Activated T-helper 1 cell treated with anti-CD3 and anti-CD28 coated beads, Interleukin-12 subunit alpha, Interleukin-12 subunit beta, Interleukin-2, Interleukin-4 antibody, amounts not matched to agents 30 ng/mL and 10 ng/mL and 1 ng/mL, durations not matched to agents 14 hours and 24 hours and 36 hours (primary cell): ENCODE results near the gene GJB5. TPM values are rescaled to one million over a fixed set of nuclear protein-coding genes. Genes with fewer than 3 reads are reported as not detected.
"Not testable (repeated sequence)": the region's sequence is repeated elsewhere in the genome, so short reads cannot be mapped to it uniquely, and the experiment has no call there.

Source experiments
- DNase-seq: peaks from one replicate; pipeline ENCODE4 v3.0.0; 2021; ENCODE audit warnings: low spot score
- H3K27ac Mint-ChIP-seq: one replicate; pipeline ENCODE4 v1.8.0; 2021; ENCODE audit warnings: mild to moderate bottlenecking, mixed read lengths
- H3K27me3 Mint-ChIP-seq: one replicate; pipeline ENCODE4 v1.8.0; 2022; ENCODE audit warnings: mild to moderate bottlenecking, moderate library complexity, mixed read lengths; ENCODE audit not compliant: insufficient read depth
- H3K36me3 Mint-ChIP-seq: one replicate; pipeline ENCODE4 v1.8.0; 2021; ENCODE audit warnings: low read depth, mixed read lengths
- H3K4me1 Mint-ChIP-seq: one replicate; pipeline ENCODE4 v1.8.0; 2021; ENCODE audit warnings: low read depth, mixed read lengths
- H3K4me3 Mint-ChIP-seq: one replicate; pipeline ENCODE4 v1.8.0; 2021; ENCODE audit warnings: mild to moderate bottlenecking, moderate library complexity, mixed read lengths
- H3K9me3 Mint-ChIP-seq: one replicate; pipeline ENCODE4 v1.8.0; 2021; ENCODE audit warnings: mixed read lengths
- intact Hi-C: fragments of 100-400 bp; cut with micrococcal nuclease; formaldehyde crosslinking; loops from one replicate; pipeline ENCODE4 v1.15.1; 2024
- total RNA-seq: library from RNA; stranded (reverse); gene quantifications from 2 replicates; pipeline ENCODE4 v1.2.3, GENCODE V29; 2022

The GJB5 gene
- total RNA-seq, 1 donor from 2014 or later, result not detected

DNA sequence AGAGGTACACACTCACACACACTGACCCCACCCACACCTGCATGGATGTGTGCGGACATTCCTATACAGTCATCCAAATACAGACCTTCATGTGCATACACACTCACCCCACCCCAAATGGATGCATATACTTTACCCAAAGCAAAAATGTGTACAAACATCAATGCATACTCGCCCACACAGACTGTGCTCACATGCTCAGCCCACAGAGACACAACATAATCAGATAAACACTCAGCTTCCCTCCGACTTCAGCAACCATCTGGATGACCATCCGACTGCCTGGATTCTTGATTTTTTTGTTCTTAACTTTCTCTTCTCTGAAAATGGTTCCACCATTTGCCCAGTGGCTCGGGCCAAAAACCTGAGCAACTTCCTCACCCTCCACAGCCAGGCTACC, 24.4 kb upstream of the GJB5 start:
- H3K4me3 Mint-ChIP-seq, result no peak overlapping the region
- H3K4me1 Mint-ChIP-seq, result no peaks in the 10 kb centered on the region
- no peak for DNase-seq
- H3K9me3 Mint-ChIP-seq, result no peaks in the 10 kb centered on the region
- H3K27me3 Mint-ChIP-seq, result peaks cover 3% of the 10 kb centered on the region
- no peak overlapping the region for H3K27ac Mint-ChIP-seq
- H3K36me3 Mint-ChIP-seq, result no peaks in the 10 kb centered on the region
- intact Hi-C loops, result no loop called here

DNA sequence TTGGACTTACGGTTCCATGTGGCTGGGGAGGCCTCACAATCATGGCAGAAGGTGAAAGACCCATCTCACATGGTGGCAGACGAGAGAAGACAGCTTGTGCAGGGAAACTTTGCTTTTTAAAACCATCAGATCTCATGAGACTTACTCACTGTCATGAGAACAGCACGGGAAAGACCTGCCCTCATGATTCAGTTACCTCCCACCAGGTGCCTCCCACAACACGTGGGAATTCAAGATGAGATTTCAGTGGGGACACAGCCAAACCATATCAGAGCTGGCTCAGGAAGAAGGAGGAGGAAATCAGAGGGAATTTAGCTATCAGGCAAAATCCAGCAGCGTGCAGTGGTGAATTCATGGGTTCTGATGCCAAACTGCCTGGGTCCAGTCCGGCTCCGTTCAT, 22.0 kb upstream of the GJB5 start:
- H3K4me3 Mint-ChIP-seq, H3K27ac Mint-ChIP-seq, H3K9me3 Mint-ChIP-seq, H3K36me3 Mint-ChIP-seq, DNase-seq, intact Hi-C loops, H3K4me1 Mint-ChIP-seq, H3K27me3 Mint-ChIP-seq: not testable (repeated sequence)

DNA sequence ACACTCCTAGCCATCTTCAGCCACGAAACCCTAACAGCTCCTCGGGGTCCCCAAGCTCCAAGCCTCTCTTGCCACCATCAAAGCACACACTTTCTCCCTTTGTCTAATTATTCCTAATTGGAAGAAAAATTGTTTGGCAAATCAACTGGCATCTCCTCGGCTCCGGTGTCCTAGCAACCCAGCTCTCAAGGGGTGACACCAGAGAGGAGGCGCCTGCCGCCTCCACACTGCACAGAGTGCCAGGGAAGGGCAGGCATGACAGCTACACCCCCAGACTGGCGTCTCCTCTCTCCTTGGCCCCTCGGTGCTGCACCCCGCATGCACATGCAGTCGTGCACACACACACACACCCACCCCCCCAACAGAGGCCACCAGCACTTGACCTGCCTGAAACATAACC, 18.2 kb upstream of the GJB5 start:
- Mint-ChIP-seq H3K9me3 (no peaks in the 10 kb centered on the region), H3K27ac (no peak overlapping the region), H3K36me3 (no peaks in the 10 kb centered on the region), H3K27me3 (peaks cover 6% of the 10 kb centered on the region), H3K4me3 (no peak overlapping the region), H3K4me1 (no peaks in the 10 kb centered on the region)
- intact Hi-C loops, result no loop called here
- no peak for DNase-seq

DNA sequence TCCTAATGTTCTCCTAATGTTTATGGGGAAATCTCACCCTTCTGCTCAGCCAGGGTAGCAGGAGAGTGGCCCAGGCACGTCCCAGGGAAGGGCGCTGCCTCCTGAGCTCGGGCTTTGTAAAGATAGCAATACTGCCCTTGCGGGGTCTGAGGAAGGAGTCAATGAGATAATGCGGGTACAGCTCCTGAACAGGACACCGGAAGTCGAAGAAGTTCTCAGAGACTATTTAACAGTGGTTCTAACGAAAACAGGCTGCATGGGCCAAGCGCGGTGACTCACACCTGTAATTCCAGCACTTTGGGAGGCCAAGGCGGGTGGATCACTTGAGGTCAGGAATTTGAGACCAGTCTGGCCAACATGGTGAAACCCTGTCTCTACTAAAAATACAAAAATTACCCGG, 17.6 kb upstream of the GJB5 start:
- H3K27ac Mint-ChIP-seq, intact Hi-C loops, DNase-seq: not testable (repeated sequence)

DNA sequence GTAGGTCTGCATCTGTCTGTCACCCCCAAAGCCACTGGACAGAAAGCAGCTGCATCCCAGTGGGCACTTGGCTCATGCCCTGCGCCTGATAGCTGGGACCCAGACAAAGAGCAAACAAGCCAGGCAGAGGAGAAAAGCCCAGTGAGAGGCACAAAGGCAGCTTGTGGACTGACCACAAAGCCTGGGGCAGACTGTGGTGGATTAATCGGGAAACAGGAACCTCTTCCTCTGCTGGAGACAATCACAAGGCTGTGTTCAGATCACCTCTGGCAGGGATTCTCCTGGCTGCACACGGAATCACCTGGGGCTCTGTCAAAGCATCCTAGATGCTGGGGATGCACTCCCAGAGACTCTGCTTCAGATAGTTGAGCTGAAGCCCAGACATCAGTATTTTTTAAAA, 15.2 kb upstream of the GJB5 start:
- H3K27me3 Mint-ChIP-seq, result peaks cover 8% of the 10 kb centered on the region
- H3K9me3 Mint-ChIP-seq, result no peaks in the 10 kb centered on the region
- no peaks in the 10 kb centered on the region for H3K4me1 Mint-ChIP-seq
- no peaks in the 10 kb centered on the region for H3K36me3 Mint-ChIP-seq
- H3K27ac Mint-ChIP-seq, result no peak overlapping the region
- DNase-seq, result no peak
- intact Hi-C loops, result no loop called here
- no peak overlapping the region for H3K4me3 Mint-ChIP-seq

More for the DNA sequence above, 17.6 kb upstream of the GJB5 start:
- H3K36me3 Mint-ChIP-seq, H3K4me1 Mint-ChIP-seq, H3K4me3 Mint-ChIP-seq, H3K27me3 Mint-ChIP-seq, H3K9me3 Mint-ChIP-seq: not testable (repeated sequence)

DNA sequence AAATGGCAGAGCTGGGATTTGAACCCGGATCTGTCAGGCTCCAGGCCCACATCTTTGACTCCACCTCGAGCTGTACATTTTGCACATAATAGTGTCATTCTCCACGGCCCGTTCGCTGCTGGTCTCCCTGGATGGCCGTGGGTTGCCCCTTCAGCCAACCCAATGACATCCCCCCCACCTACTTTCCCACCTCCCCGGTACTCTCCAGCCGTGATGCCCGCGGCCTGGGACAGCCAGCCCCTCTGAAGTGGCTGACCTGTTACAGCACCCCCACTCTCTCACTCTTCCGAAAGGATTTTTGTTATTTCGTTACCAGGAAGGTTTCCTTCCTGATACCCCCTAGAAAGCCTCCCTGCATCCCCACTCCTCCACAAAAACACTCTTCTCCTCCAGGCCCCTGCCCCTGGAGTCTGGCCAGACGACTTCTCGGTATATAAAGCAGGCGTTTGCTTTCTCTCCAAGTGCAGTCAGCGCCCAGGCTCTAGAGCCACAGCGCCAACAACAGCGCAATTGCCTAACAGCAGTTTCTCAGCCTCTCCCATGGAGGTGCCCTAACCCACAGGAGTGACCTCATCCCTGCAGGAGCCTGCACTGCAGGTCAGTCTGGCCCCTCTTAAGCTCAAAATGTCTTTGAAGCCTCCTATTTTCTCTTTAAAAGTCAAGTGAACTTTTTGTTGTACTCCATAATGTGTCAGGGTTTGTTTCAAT, 14.5 kb upstream of the GJB5 start:
- intact Hi-C loops, result no loop called here
- H3K9me3 Mint-ChIP-seq, result no peaks in the 10 kb centered on the region
- DNase-seq, result no peak
- no peak overlapping the region for H3K4me3 Mint-ChIP-seq
- H3K27ac Mint-ChIP-seq, result no peak overlapping the region
- peaks cover 8% of the 10 kb centered on the region for H3K27me3 Mint-ChIP-seq
- H3K4me1 Mint-ChIP-seq, result no peaks in the 10 kb centered on the region
- no peaks in the 10 kb centered on the region for H3K36me3 Mint-ChIP-seq

DNA sequence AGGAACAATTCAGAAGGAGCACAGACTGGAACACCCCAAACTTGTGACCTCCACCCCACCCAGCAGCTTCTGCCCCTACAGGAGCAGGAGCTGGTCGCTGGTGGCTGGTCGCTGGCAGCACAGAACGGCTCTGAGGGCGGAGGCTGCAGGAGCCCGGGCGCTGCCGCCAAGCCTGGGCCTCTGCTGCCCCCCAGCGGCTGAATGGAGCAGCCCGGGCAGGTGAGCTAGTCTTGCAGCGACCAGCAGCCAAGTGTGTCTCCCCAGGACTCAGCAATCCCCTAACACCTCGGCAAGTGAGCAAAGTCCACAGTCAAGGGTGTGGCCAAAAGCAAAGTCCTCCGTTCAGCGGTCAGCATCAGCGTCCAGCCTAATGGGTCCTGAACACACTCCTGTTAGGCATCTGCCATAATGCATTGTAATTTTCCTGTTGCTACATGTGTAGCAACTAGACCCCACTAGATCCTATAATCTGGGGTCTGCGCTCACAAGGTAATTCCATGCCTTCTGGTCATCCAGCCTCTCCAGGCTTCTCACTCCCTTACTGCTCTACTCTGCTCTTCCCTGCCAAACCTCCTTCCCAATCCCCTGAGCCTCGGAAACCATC, 12.1 kb upstream of the GJB5 start:
- Mint-ChIP-seq H3K27me3 (peaks cover 8% of the 10 kb centered on the region), H3K4me3 (no peak overlapping the region), H3K27ac (no peak overlapping the region), H3K9me3 (no peaks in the 10 kb centered on the region), H3K4me1 (no peaks in the 10 kb centered on the region), H3K36me3 (no peaks in the 10 kb centered on the region)
- intact Hi-C loops, result no loop called here
- DNase-seq, result peak; percentile 64

DNA sequence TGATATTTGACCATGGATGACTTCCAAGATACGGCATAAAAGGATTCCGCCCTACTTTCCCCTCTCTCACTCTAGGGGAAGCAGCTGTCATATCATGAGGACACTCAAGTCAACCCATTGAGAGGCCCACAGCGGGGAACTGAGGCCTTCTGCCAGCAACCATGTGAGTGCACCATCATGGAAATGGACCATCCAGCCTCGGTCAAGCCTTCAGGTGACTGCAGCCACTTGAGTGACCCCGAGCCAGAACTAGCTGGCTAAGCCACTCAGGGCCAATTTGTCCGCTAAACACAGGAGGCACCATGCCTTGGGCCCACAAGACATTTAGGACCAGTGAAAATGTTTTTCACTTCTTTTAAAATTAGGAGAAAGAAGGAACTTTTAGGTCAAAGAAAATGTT, 11.1 kb upstream of the GJB5 start:
- Mint-ChIP-seq H3K4me3 (no peak overlapping the region), H3K4me1 (no peaks in the 10 kb centered on the region), H3K27me3 (peaks cover 8% of the 10 kb centered on the region), H3K36me3 (no peaks in the 10 kb centered on the region), H3K9me3 (no peaks in the 10 kb centered on the region), H3K27ac (no peak overlapping the region)
- no peak for DNase-seq
- intact Hi-C loops, result no loop called here

DNA sequence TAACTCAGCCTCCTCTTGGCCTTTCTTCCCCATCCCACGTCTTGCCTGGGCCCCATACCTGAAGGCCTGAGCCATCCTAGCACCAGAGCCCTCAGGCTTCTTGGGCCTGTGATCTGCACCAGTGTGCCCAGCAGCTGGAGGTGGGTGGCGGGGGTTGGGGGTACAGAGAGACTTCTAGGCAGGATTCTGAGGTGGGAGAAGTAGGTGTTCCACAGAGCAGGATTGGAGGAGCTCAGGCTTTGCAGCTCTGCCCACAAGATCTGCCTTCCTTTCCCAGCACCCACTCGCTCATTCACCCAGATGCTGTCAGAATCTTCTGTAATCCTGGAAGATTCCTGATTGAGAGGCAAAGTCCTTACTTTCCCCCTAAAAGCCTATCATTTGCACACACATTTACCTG, 10.0 kb upstream of the GJB5 start:
- intact Hi-C loops, result no loop called here
- peaks cover 10% of the 10 kb centered on the region for H3K27me3 Mint-ChIP-seq
- DNase-seq, result no peak
- no peak overlapping the region for H3K4me3 Mint-ChIP-seq
- H3K27ac Mint-ChIP-seq, result no peak overlapping the region
- H3K36me3 Mint-ChIP-seq, result no peaks in the 10 kb centered on the region
- no peaks in the 10 kb centered on the region for H3K9me3 Mint-ChIP-seq
- no peaks in the 10 kb centered on the region for H3K4me1 Mint-ChIP-seq

DNA sequence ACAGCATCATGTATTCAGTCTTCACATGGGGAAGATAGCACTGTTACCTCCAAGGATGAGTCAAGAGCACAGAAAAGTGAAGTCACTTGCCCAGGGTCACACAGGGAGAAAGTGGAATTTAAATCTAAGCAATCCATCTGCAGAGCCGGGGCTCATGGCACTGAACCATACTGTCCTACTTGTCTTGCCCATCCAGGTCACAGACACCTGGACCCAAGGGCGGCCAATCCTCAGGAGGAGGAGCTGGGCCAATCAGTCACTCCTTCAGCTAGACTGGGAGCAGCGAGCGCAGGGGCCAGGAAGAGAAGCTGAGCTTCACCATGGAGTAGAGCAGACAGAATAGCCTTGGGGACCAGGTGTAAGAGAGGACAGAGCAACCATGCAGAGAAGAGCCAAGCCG, 9.2 kb upstream of the GJB5 start:
- Mint-ChIP-seq H3K4me3 (no peak overlapping the region), H3K9me3 (no peaks in the 10 kb centered on the region), H3K4me1 (no peaks in the 10 kb centered on the region), H3K27ac (no peak overlapping the region), H3K27me3 (peaks cover 8% of the 10 kb centered on the region), H3K36me3 (no peaks in the 10 kb centered on the region)
- DNase-seq, result no peak
- intact Hi-C loops, result no loop called here

DNA sequence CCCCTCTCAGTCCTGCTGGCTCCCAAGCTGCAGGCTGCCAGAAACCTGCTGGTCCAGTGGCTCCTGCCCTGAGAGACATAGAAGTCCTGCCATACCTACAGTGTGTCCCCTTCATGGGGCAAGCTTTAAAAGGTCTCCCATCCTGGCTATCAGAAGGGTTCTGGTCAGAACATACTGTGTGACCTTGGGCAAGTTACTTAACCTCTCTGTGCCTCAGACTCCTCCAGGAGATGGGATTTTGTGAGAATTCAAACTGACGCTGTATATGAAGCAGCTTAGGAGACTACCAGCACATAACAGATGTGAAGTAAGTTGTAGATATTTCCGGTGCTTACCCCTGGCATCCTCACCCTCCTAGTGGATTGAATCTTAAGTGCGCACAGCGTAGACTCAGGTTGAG, 8.7 kb upstream of the GJB5 start:
- no peak overlapping the region for H3K27ac Mint-ChIP-seq
- no peak for DNase-seq
- H3K27me3 Mint-ChIP-seq, result peaks cover 5% of the 10 kb centered on the region
- no peaks in the 10 kb centered on the region for H3K36me3 Mint-ChIP-seq
- intact Hi-C loops, result no loop called here
- no peaks in the 10 kb centered on the region for H3K4me1 Mint-ChIP-seq
- H3K4me3 Mint-ChIP-seq, result no peak overlapping the region
- no peaks in the 10 kb centered on the region for H3K9me3 Mint-ChIP-seq

DNA sequence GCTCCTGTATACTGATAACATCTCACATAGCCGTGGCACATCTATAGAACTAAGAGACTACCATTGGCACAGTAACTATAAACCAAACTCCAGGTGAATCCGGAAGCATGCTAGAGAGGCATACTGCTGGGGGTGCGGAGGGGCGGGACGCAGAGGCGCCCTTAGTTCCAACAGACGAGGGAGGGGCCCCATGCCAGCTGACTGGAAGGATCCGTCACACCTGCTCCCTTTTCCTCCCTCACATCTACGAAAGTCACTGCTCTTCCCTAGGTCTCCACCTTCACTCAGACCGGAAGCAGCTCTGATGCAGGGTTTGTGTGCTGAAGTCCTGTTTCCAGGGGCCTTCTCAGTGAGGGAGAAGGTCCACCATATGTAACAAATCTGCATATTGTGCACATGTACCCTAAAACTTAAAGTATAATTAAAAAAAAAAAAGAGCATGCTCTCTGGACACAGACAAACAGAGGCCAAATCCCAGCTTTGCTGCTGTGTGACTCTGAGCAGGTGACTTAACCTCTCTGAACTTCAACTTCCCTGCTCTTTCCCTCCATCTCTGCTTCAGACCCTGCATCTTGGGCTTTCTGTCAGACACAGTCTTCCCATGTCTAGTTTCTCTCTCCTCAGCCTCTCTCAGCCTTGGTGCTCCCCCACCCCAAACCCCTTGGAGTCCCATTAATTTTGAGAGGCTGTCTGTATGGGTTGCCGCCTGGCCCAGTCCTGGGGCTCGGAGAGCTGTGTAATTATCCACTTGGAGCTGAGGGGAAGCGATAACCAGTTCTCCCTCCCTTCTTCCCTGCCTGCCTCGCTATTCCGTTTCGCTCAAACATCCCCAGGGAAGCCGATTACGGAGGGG, 7.8 kb upstream of the GJB5 start:
- H3K27ac Mint-ChIP-seq, result no peak overlapping the region
- H3K36me3 Mint-ChIP-seq, result no peaks in the 10 kb centered on the region
- H3K27me3 Mint-ChIP-seq, result peaks cover 4% of the 10 kb centered on the region
- H3K4me3 Mint-ChIP-seq, result no peak overlapping the region
- intact Hi-C loops, result no loop called here
- H3K9me3 Mint-ChIP-seq, result no peaks in the 10 kb centered on the region
- no peak for DNase-seq
- H3K4me1 Mint-ChIP-seq, result no peaks in the 10 kb centered on the region

DNA sequence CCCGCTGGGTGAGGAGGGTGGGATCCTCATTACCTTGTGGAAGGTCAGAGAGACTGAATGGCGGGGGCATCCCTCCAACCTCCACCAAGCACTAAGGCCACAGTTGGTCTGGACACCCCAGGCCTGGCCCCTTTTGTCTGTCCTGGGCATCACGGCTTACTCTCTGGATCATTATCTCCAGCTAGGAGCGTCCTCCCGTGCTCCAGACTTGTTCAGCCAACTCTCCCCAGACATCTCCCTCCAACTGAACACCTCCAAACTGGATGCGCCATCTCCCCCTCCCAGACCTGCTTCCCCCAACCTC, 7.3 kb upstream of the GJB5 start:
- intact Hi-C loops, result no loop called here
- no peaks in the 10 kb centered on the region for H3K4me1 Mint-ChIP-seq
- no peak overlapping the region for H3K4me3 Mint-ChIP-seq
- no peak for DNase-seq
- peaks cover 5% of the 10 kb centered on the region for H3K27me3 Mint-ChIP-seq
- H3K27ac Mint-ChIP-seq, result no peak overlapping the region
- H3K9me3 Mint-ChIP-seq, result no peaks in the 10 kb centered on the region
- H3K36me3 Mint-ChIP-seq, result no peaks in the 10 kb centered on the region
